ENCODE data around the gene CDC14C.

Gene CDC14C

GRCh38 chr7:48976850-48977249 lies 52.5 kb downstream of the CDC14C start:
- no peak for DNase-seq

Measured in islet precursor cell (in vitro differentiated cells).